HL-60 (cell line): ENCODE results near the gene SEMA3D.

Experiments
- CTCF ChIP-seq: IDR thresholded peaks from one replicate; pipeline ENCODE4 v1.5.1; 2011; ENCODE audit warnings: low read length, control low read depth, inconsistent platforms; ENCODE audit not compliant: insufficient read depth
- GABPA ChIP-seq: IDR thresholded peaks from 2 replicates; pipeline ENCODE4 v1.6.1; 2012; ENCODE audit warnings: low read depth
- POLR2AphosphoS5 ChIP-seq: IDR thresholded peaks from 2 replicates; pipeline ENCODE4 v1.6.1; 2012; ENCODE audit warnings: low read depth

GRCh38 chr7:85004402-85004801, 182.5 kb downstream of the SEMA3D start:
- TF ChIP-seq POLR2AphosphoS5 (no peak), CTCF (no peak), GABPA (no peak)
